Nephron progenitor cell (in vitro differentiated cells): ENCODE data around the gene HAX1.

Source experiments
- DNase-seq: peaks from one replicate; pipeline ENCODE4 v3.0.0; 2021
- H3K27ac Mint-ChIP-seq: 2 replicates; pipeline ENCODE4 v1.8.0; 2021; ENCODE audit warnings: mild to moderate bottlenecking, moderate library complexity, mixed read lengths
- H3K27me3 Mint-ChIP-seq: 2 replicates; pipeline ENCODE4 v1.8.0; 2021; ENCODE audit warnings: mild to moderate bottlenecking, low read depth, mixed read lengths; ENCODE audit not compliant: poor library complexity
- H3K36me3 Mint-ChIP-seq: 2 replicates; pipeline ENCODE4 v1.8.0; 2021; ENCODE audit warnings: low read depth, mixed read lengths
- H3K4me1 Mint-ChIP-seq: 2 replicates; pipeline ENCODE4 v1.8.0; 2021; ENCODE audit warnings: mixed read lengths
- H3K4me3 Mint-ChIP-seq: 2 replicates; pipeline ENCODE4 v1.8.0; 2021; ENCODE audit warnings: mild to moderate bottlenecking, moderate library complexity, mixed read lengths
- H3K9me3 Mint-ChIP-seq: 2 replicates; pipeline ENCODE4 v1.8.0; 2021; ENCODE audit warnings: mild to moderate bottlenecking, moderate library complexity, mixed read lengths
- TF ChIP-seq, protein P1 (sequence below): fragments of 200-600 bp; sonication (generic); IDR thresholded peaks from 2 replicates; pipeline ENCODE4 v1.5.0; 2021; ENCODE audit warnings: antibody characterized with exemption

HAX1 gene

DNA sequence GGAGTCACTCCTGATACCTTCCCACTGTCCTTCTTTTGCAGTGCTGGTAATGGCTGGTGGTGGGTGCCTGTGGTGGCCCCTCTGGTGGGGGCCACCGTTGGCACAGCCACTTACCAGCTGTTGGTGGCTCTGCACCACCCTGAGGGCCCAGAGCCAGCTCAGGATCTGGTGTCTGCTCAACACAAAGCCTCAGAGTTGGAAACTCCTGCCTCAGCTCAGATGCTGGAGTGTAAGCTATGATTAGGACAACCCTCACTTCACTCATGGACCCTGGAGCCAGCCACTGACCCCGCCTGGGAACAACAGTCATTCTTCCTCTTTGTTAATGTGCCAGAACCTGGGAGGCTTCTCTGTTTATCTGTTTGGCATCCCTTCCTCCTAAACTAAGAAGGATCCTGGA lies 51.8 kb downstream of the HAX1 start:
- DNase-seq: no peak
- Mint-ChIP-seq H3K4me1 (peaks cover 31% of the 10 kb centered on the region), H3K36me3 (no peaks in the 10 kb centered on the region), H3K27me3 (peaks cover 44% of the 10 kb centered on the region), H3K27ac (no peak overlapping the region), H3K9me3 (no peaks in the 10 kb centered on the region), H3K4me3 (peak overlapping the region; percentile 95)
- TF ChIP-seq, protein P1, sequence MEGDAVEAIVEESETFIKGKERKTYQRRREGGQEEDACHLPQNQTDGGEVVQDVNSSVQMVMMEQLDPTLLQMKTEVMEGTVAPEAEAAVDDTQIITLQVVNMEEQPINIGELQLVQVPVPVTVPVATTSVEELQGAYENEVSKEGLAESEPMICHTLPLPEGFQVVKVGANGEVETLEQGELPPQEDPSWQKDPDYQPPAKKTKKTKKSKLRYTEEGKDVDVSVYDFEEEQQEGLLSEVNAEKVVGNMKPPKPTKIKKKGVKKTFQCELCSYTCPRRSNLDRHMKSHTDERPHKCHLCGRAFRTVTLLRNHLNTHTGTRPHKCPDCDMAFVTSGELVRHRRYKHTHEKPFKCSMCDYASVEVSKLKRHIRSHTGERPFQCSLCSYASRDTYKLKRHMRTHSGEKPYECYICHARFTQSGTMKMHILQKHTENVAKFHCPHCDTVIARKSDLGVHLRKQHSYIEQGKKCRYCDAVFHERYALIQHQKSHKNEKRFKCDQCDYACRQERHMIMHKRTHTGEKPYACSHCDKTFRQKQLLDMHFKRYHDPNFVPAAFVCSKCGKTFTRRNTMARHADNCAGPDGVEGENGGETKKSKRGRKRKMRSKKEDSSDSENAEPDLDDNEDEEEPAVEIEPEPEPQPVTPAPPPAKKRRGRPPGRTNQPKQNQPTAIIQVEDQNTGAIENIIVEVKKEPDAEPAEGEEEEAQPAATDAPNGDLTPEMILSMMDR: no peak

- Mint-ChIP-seq H3K27ac (peak within 1 kb of the TSS; percentile 95), H3K27me3 (peaks cover 41% of the 10 kb centered on the region), H3K36me3 (no peaks in the 10 kb centered on the region), H3K4me1 (peaks cover 38% of the 10 kb centered on the region), H3K9me3 (no peaks in the 10 kb centered on the region), H3K4me3 (peak within 1 kb of the TSS; percentile 95)
- TF ChIP-seq, protein P1: peak; percentile 95
- DNase-seq: peak; percentile 89
Measured at GRCh38 chr1:154324669-154325582, 52.5 kb downstream of the HAX1 start, which contains the start of gene ATP8B2. Gene ATP8B2, plus strand, starts transcription at chr1:154325525. Its CDS starts 2,617 bp downstream, at chr1:154328142.
